PC-9 (cell line): ENCODE results near the gene NLRP4. TPM values are rescaled to one million over a fixed set of nuclear protein-coding genes. Genes with fewer than 3 reads are reported as not detected.

Experiments
- BruUV-seq: library from RNA; stranded (reverse); fragments of 400-500 nt; replicated peaks from 2 replicates; lab custom pipeline; 2021; lab: Mats Ljungman, UMichigan
- CTCF ChIA-PET: fragments of 300-600 bp; sonication (Branson Sonifier 250); formaldehyde crosslinking; loops from one replicate; lab custom pipeline; 2022; ENCODE audit warnings: antibody characterized with exemption; lab: Charles Lee
- POLR2A ChIA-PET: fragments of 300-600 bp; sonication (Branson Sonifier 250); formaldehyde crosslinking; loops from one replicate; lab custom pipeline; 2022; ENCODE audit warnings: antibody characterized with exemption; ENCODE audit not compliant: unreplicated experiment; lab: Charles Lee
- DNase-seq, 2 experiments: peaks; one replicate each; pipeline versions ENCODE4 v3.0.0 to v3.0.0-alpha.2; 2015 to 2022; ENCODE audit warnings: mixed read lengths in 1 of 2
- H2AFZ ChIP-seq: fragments of 200-600 bp; sonication (generic); 2 replicates; pipeline ENCODE4 v1.8.1; 2017; ENCODE audit warnings: antibody characterized with exemption
- H3F3A ChIP-seq: fragments of 200-600 bp; sonication (generic); 2 replicates; pipeline ENCODE4 v1.8.1; 2017; ENCODE audit warnings: antibody characterized with exemption, mild to moderate bottlenecking, low read depth; ENCODE audit not compliant: insufficient read depth
- H3K27ac ChIP-seq: fragments of 200-600 bp; sonication (generic); 2 replicates; pipeline ENCODE4 v1.6.1; 2016; ENCODE audit warnings: mixed run types
- H3K27me3 ChIP-seq: fragments of 200-600 bp; sonication (generic); 2 replicates; pipeline ENCODE4 v1.6.1; 2016; ENCODE audit warnings: low read depth, mixed run types; ENCODE audit not compliant: insufficient read depth
- H3K36me3 ChIP-seq: fragments of 200-600 bp; sonication (generic); 2 replicates; pipeline ENCODE4 v1.6.1; 2016; ENCODE audit warnings: low read depth, mixed run types
- H3K4me1 ChIP-seq: fragments of 200-600 bp; sonication (generic); replicated peaks from 2 replicates; pipeline ENCODE4 v1.6.1; 2016; ENCODE audit warnings: mixed run types; ENCODE audit not compliant: insufficient read depth
- H3K4me2 ChIP-seq: fragments of 200-600 bp; sonication (generic); 2 replicates; pipeline ENCODE4 v1.6.1; 2017; ENCODE audit warnings: mixed run types
- H3K4me3 ChIP-seq: fragments of 200-600 bp; sonication (generic); 2 replicates; pipeline ENCODE4 v1.6.1; 2016; ENCODE audit warnings: mixed run types
- H3K79me2 ChIP-seq: fragments of 200-600 bp; sonication (generic); 2 replicates; pipeline ENCODE4 v1.6.1; 2017; ENCODE audit warnings: low read depth, mixed run types
- H3K9me2 ChIP-seq: fragments of 200-600 bp; sonication (generic); 2 replicates; pipeline ENCODE4 v1.8.1; 2017; ENCODE audit warnings: mild to moderate bottlenecking; ENCODE audit not compliant: insufficient read depth
- H3K9me3 ChIP-seq: fragments of 200-600 bp; sonication (generic); 2 replicates; pipeline ENCODE4 v1.8.1; 2016; ENCODE audit warnings: low read depth; ENCODE audit not compliant: insufficient read depth
- H4K20me1 ChIP-seq: fragments of 200-600 bp; sonication (generic); 2 replicates; pipeline ENCODE4 v1.8.1; 2017; ENCODE audit not compliant: insufficient read depth
- CTCF ChIP-seq: fragments of 200-600 bp; sonication (generic); conservative IDR thresholded peaks from 2 replicates; pipeline ENCODE4 v1.6.1; 2017; ENCODE audit warnings: mixed run types, antibody characterized with exemption, mild to moderate bottlenecking, moderate library complexity
- EZH2 ChIP-seq: fragments of 200-600 bp; sonication (generic); IDR thresholded peaks from 2 replicates; pipeline ENCODE4 v1.8.0; 2017; ENCODE audit warnings: antibody characterized with exemption, low read depth
- intact Hi-C: fragments of 100-400 bp; cut with micrococcal nuclease; formaldehyde crosslinking; loops from one replicate; pipeline ENCODE4 v1.10.0; 2022; ENCODE audit not compliant: unreplicated experiment
- total RNA-seq: library from RNA; stranded (reverse); gene quantifications from 2 replicates; pipeline ENCODE4 v1.2.3, GENCODE V29; 2021

The NLRP4 gene
- total RNA-seq, 1 experiment from 2014 or later = 1.7 TPM

- Histone ChIP-seq H3K4me3 (no peak overlapping the region), H3F3A (no peaks in the 10 kb centered on the region), H4K20me1 (no peaks in the 10 kb centered on the region), H3K4me1 (no peaks in the 10 kb centered on the region), H2AFZ (no peak overlapping the region), H3K9me3 (peaks cover 10% of the 10 kb centered on the region; the same call in 1 of the 2 replicates), H3K27me3 (peaks cover 82% of the 10 kb centered on the region), H3K27ac (no peak overlapping the region), H3K36me3 (no peaks in the 10 kb centered on the region), H3K4me2 (no peak overlapping the region), H3K79me2 (no peaks in the 10 kb centered on the region), H3K9me2 (no peaks in the 10 kb centered on the region)
- no peak for TF ChIP-seq CTCF
- no TSS peak for BruUV-seq
- DNase-seq = no peak
- POLR2A ChIA-PET = no interaction called here
- intact Hi-C loops = no loop called here
- CTCF ChIA-PET = no interaction called here
Observed at GRCh38 chr19:55812449-55812848, 23.9 kb upstream of the NLRP4 start.

- Histone ChIP-seq H3K27me3 (peaks cover 83% of the 10 kb centered on the region), H3K27ac (no peak overlapping the region), H3K4me1 (no peaks in the 10 kb centered on the region), H3K9me3 (peaks cover 5% of the 10 kb centered on the region; the same call in 1 of the 2 replicates), H2AFZ (no peak overlapping the region), H3K79me2 (no peaks in the 10 kb centered on the region), H4K20me1 (no peaks in the 10 kb centered on the region), H3F3A (no peaks in the 10 kb centered on the region), H3K36me3 (no peaks in the 10 kb centered on the region), H3K9me2 (no peaks in the 10 kb centered on the region), H3K4me3 (no peak overlapping the region), H3K4me2 (no peak overlapping the region)
- intact Hi-C loops = no loop called here
- no TSS peak for BruUV-seq
- DNase-seq = no peak
- TF ChIP-seq EZH2 (no peak), CTCF (no peak)
- POLR2A ChIA-PET = no interaction called here
- CTCF ChIA-PET = no interaction called here
Observed at GRCh38 chr19:55813906-55814305, 22.4 kb upstream of the NLRP4 start.

GRCh38 chr19:55820037-55820436 is 16.3 kb upstream of the NLRP4 start:
- H2AFZ ChIP-seq = no peak overlapping the region
- no peak for DNase-seq
- H3K9me2 ChIP-seq = no peaks in the 10 kb centered on the region
- H3K27me3 ChIP-seq = peaks cover 82% of the 10 kb centered on the region
- H3K4me2 ChIP-seq = no peak overlapping the region
- no peaks in the 10 kb centered on the region for H3F3A ChIP-seq
- no peaks in the 10 kb centered on the region for H3K4me1 ChIP-seq
- no peaks in the 10 kb centered on the region for H3K79me2 ChIP-seq
- BruUV-seq = no TSS peak
- H3K27ac ChIP-seq = no peak overlapping the region
- no peaks in the 10 kb centered on the region for H4K20me1 ChIP-seq
- POLR2A ChIA-PET = no interaction called here
- CTCF ChIA-PET = no interaction called here
- TF ChIP-seq CTCF (no peak), EZH2 (no peak)
- intact Hi-C loops = no loop called here
- H3K4me3 ChIP-seq = no peak overlapping the region
- no peaks in the 10 kb centered on the region for H3K9me3 ChIP-seq
- no peaks in the 10 kb centered on the region for H3K36me3 ChIP-seq
